HCT116 (cell line): ENCODE results near the gene FLNC. TPM values are rescaled to one million over a fixed set of nuclear protein-coding genes. Genes with fewer than 3 reads are reported as not detected.

Experiments used
- ATAC-seq: fragments of 200-7000 bp; cut with Tn5 transposase; 2 replicates; pipeline ENCODE4 v1.9.1; 2020; ENCODE audit warnings: mild to moderate bottlenecking, moderate library complexity
- BruUV-seq: library from RNA; stranded (reverse); fragments of 400-500 nt; replicated peaks from 2 replicates; lab custom pipeline; 2021; lab: Mats Ljungman, UMichigan
- CTCF ChIA-PET: fragments of 300-600 bp; sonication (Branson Sonifier 250); formaldehyde crosslinking; loops from one replicate; lab custom pipeline; 2021; ENCODE audit warnings: antibody characterized with exemption; lab: Charles Lee
- POLR2A ChIA-PET: fragments of 300-600, 350-600 bp; sonication (Branson Sonifier 250); formaldehyde crosslinking; loops from one replicate; lab custom pipeline; 2021; ENCODE audit warnings: antibody characterized with exemption; lab: Charles Lee
- RAD21 ChIA-PET, 2 experiments: fragments of 300-600 bp; sonication (Branson Sonifier 250); formaldehyde crosslinking; loops; one replicate each; lab custom pipeline; 2023; ENCODE audit warnings: low total read pairs in 2 of 2; ENCODE audit not compliant: uncharacterized antibody in 2 of 2, unreplicated experiment in 2 of 2, low non-redundant PET in 1 of 2; lab: Charles Lee
- DNase-seq: peaks from one replicate; pipeline ENCODE4 v3.0.0-alpha.2; 2010; ENCODE audit warnings: low read depth, low spot score
- H2AFZ ChIP-seq: fragments of 200-600 bp; shearing (Covaris generic), sonication (generic); 2 replicates; pipeline ENCODE4 v1.6.1; 2017; ENCODE audit warnings: low read depth, mixed run types, mixed read lengths, antibody characterized with exemption, low read length; ENCODE audit not compliant: poor library complexity, severe bottlenecking
- H3K27ac ChIP-seq: 2 replicates; pipeline ENCODE4 v1.5.1; 2012; ENCODE audit warnings: low read depth, low read length
- H3K27me3 ChIP-seq: fragments of 200-600 bp; sonication (generic); 2 replicates; pipeline ENCODE4 v1.6.1; 2016; ENCODE audit warnings: mixed run types, low read length, mixed read lengths; ENCODE audit not compliant: insufficient read depth
- H3K36me3 ChIP-seq, 2 experiments: fragments of 200-500 bp in 1 of 2; fragments of 200-600 bp in 1 of 2; sonication (Bioruptor generic) in 1 of 2; sonication (generic) in 1 of 2; 2 replicates each; pipeline versions ENCODE4 v1.5.1 to v1.6.1; 2014 to 2016; ENCODE audit warnings: low read length in 2 of 2, inconsistent platforms in 1 of 2, mixed read lengths in 1 of 2, mixed run types in 1 of 2; ENCODE audit not compliant: insufficient read depth in 2 of 2, control insufficient read depth in 1 of 2
- H3K4me1 ChIP-seq, 2 experiments: fragments of 200-600 bp in 1 of 2; sonication (generic) in 1 of 2; 2 replicates each; pipeline versions ENCODE4 v1.5.1 to v1.6.1; 2012 to 2017; ENCODE audit warnings: low read length in 2 of 2, inconsistent platforms in 1 of 2, mild to moderate bottlenecking in 1 of 2, mixed read lengths in 1 of 2, mixed run types in 1 of 2, moderate library complexity in 1 of 2; ENCODE audit not compliant: insufficient read depth in 2 of 2, control insufficient read depth in 1 of 2
- H3K4me2 ChIP-seq: fragments of 200-600 bp; sonication (generic); 2 replicates; pipeline ENCODE4 v1.6.1; 2017; ENCODE audit warnings: mixed run types, low read length, mixed read lengths
- H3K4me3 ChIP-seq, 2 experiments: fragments of 200-600 bp in 1 of 2; sonication (generic) in 1 of 2; replicated peaks in 1 of 2; 2 replicates each; pipeline ENCODE4 v1.5.1; 2011 to 2016; ENCODE audit warnings: low read length in 2 of 2, control low read depth in 1 of 2, low read depth in 1 of 2, mild to moderate bottlenecking in 1 of 2, mixed read lengths in 1 of 2, mixed run types in 1 of 2
- H3K79me2 ChIP-seq: fragments of 200-600 bp; sonication (generic); 2 replicates; pipeline ENCODE4 v1.6.1; 2017; ENCODE audit warnings: mild to moderate bottlenecking, mixed run types, low read length, moderate library complexity, mixed read lengths; ENCODE audit not compliant: insufficient read depth
- H3K9ac ChIP-seq: fragments of 200-600 bp; sonication (generic); 2 replicates; pipeline ENCODE4 v1.6.1; 2016; ENCODE audit warnings: low read length, mixed read lengths
- H3K9me2 ChIP-seq: fragments of 200-600 bp; sonication (generic), shearing (Covaris generic); 2 replicates; pipeline ENCODE4 v1.6.1; 2017; ENCODE audit warnings: mixed run types, mild to moderate bottlenecking, moderate library complexity; ENCODE audit not compliant: insufficient read depth
- H3K9me3 ChIP-seq, 2 experiments: fragments of 200-500 bp in 1 of 2; fragments of 200-600 bp in 1 of 2; sonication (Bioruptor generic) in 1 of 2; sonication (generic) in 1 of 2; 2 replicates each; pipeline ENCODE4 v1.6.1; 2014 to 2017; ENCODE audit warnings: low read length in 2 of 2, mixed read lengths in 2 of 2, inconsistent platforms in 1 of 2, low read depth in 1 of 2, mild to moderate bottlenecking in 1 of 2, mixed run types in 1 of 2, moderate library complexity in 1 of 2; ENCODE audit not compliant: control insufficient read depth in 1 of 2, insufficient read depth in 1 of 2
- H4K20me1 ChIP-seq: fragments of 200-600 bp; sonication (generic), shearing (Covaris generic); 2 replicates; pipeline ENCODE4 v1.6.1; 2017; ENCODE audit warnings: mixed run types, mild to moderate bottlenecking, moderate library complexity; ENCODE audit not compliant: insufficient read depth
- CBX3 ChIP-seq: IDR thresholded peaks from 2 replicates; pipeline ENCODE4 v1.6.1; 2012; ENCODE audit warnings: low read depth
- EGR1 ChIP-seq: IDR thresholded peaks from 2 replicates; pipeline ENCODE4 v1.6.1; 2012; ENCODE audit warnings: low read depth
- EZH2 ChIP-seq: fragments of 200-600 bp; sonication (generic); IDR thresholded peaks from 2 replicates; pipeline ENCODE4 v1.6.1; 2017; ENCODE audit warnings: antibody characterized with exemption, mixed run types
- EZH2phosphoT487 ChIP-seq: fragments of 200-600 bp; IDR thresholded peaks from 2 replicates; pipeline ENCODE4 v1.6.1; 2018; ENCODE audit warnings: antibody characterized with exemption, borderline replicate concordance
- FOSL1 ChIP-seq: IDR thresholded peaks from 2 replicates; pipeline ENCODE4 v1.6.1; 2012; ENCODE audit warnings: low read depth
- POLR2A ChIP-seq: IDR thresholded peaks from 2 replicates; pipeline ENCODE4 v1.7.0; 2011; ENCODE audit warnings: borderline replicate concordance; ENCODE audit not compliant: insufficient read depth, insufficient read length; ENCODE audit errors: extremely low read depth
- POLR2AphosphoS5 ChIP-seq: IDR thresholded peaks from 2 replicates; pipeline ENCODE4 v1.6.1; 2011; ENCODE audit warnings: mild to moderate bottlenecking, low read depth, low read length, moderate library complexity
- SRF ChIP-seq: IDR thresholded peaks from 2 replicates; pipeline ENCODE4 v1.6.1; 2012; ENCODE audit warnings: low read depth
- TCF7L2 ChIP-seq: IDR thresholded peaks from 2 replicates; pipeline ENCODE4 v1.7.0; 2011; ENCODE audit warnings: borderline replicate concordance, inconsistent platforms; ENCODE audit not compliant: insufficient read depth, insufficient read length; ENCODE audit errors: extremely low read depth
- YY1 ChIP-seq: IDR thresholded peaks from 2 replicates; pipeline ENCODE4 v1.6.1; 2011; ENCODE audit warnings: low read length, low read depth, moderate library complexity, mild to moderate bottlenecking; ENCODE audit not compliant: insufficient replicate concordance; ENCODE audit errors: extremely low read depth
- ZBTB33 ChIP-seq: IDR thresholded peaks from 2 replicates; pipeline ENCODE4 v1.6.1; 2011; ENCODE audit warnings: mild to moderate bottlenecking, low read length, moderate library complexity; ENCODE audit not compliant: insufficient replicate concordance; ENCODE audit errors: extremely low read depth
- ZNF274 ChIP-seq: fragments of 200-500 bp; sonication (Bioruptor generic); IDR thresholded peaks from 2 replicates; pipeline ENCODE4 v1.6.1; 2014; ENCODE audit warnings: mild to moderate bottlenecking, low read depth, low read length, inconsistent platforms
- intact Hi-C: fragments of 100-400 bp; cut with micrococcal nuclease; formaldehyde crosslinking; loops from 2 replicates; pipeline ENCODE4 v1.10.0; 2022
- total RNA-seq: library from RNA; stranded (reverse); gene quantifications from one replicate; pipeline ENCODE4 v1.2.1, GENCODE V29; 2021; ENCODE audit not compliant: unreplicated experiment

Gene FLNC
- total RNA-seq, 1 experiment from 2014 or later = 42.8 TPM

GRCh38 chr7:128849156-128849515 lies 18.9 kb downstream of the FLNC start:
- H3K79me2 ChIP-seq = no peaks in the 10 kb centered on the region
- H3K36me3 ChIP-seq = peaks cover 2 to 9% of the 10 kb centered on the region in 2 experiments; a peak in 1 of 4 replicates
- no peak overlapping the region for H2AFZ ChIP-seq
- no peak overlapping the region for H3K9ac ChIP-seq
- H3K27ac ChIP-seq = no peak overlapping the region
- intact Hi-C loops = no loop called here
- no peaks in the 10 kb centered on the region for H3K9me2 ChIP-seq
- no peak for ATAC-seq
- H3K4me1 ChIP-seq = no peaks in the 10 kb centered on the region
- H3K4me3 ChIP-seq = no peak overlapping the region
- H3K4me2 ChIP-seq = no peak overlapping the region
- no peaks in the 10 kb centered on the region for H3K27me3 ChIP-seq
- RAD21 ChIA-PET = no interaction called here
- POLR2A ChIA-PET = no interaction called here
- DNase-seq = no peak
- no TSS peak for BruUV-seq
- CTCF ChIA-PET = no interaction called here
- no peaks in the 10 kb centered on the region for H3K9me3 ChIP-seq
- no peaks in the 10 kb centered on the region for H4K20me1 ChIP-seq
- TF ChIP-seq CBX3 = no peak
- TF ChIP-seq ZBTB33 = no peak
- no peak for TF ChIP-seq POLR2A
- no peak for TF ChIP-seq EZH2
- TF ChIP-seq YY1 = no peak
- TF ChIP-seq FOSL1 = no peak
- no peak for TF ChIP-seq SRF
- TF ChIP-seq EZH2phosphoT487 = no peak
- no peak for TF ChIP-seq ZNF274
- no peak for TF ChIP-seq POLR2AphosphoS5
- no peak for TF ChIP-seq EGR1
- no peak for TF ChIP-seq TCF7L2
